IMR-90 (cell line): Measurements from ENCODE around the gene CTCF. TPM values are rescaled to one million over a fixed set of nuclear protein-coding genes. Genes with fewer than 3 reads are reported as not detected.

ENCODE experiments used
- ATAC-seq: fragments of 200-7000 bp; cut with Tn5 transposase; 2 replicates; pipeline ENCODE4 v1.9.1; 2020; ENCODE audit warnings: low read depth, mild to moderate bottlenecking, moderate library complexity
- BruUV-seq: library from RNA; stranded (reverse); fragments of 400-500 nt; replicated peaks from 2 replicates; lab custom pipeline; 2021; lab: Mats Ljungman, UMichigan
- CTCF ChIA-PET: fragments of 300-600 bp; formaldehyde crosslinking; extraction: SDS; loops from one replicate; lab custom pipeline; 2021; ENCODE audit warnings: antibody characterized with exemption; lab: Yijun Ruan, JAX
- POLR2A ChIA-PET: fragments of 300-600 bp; sonication (Branson Sonifier 250); formaldehyde crosslinking; loops from one replicate; lab custom pipeline; 2022; ENCODE audit warnings: antibody characterized with exemption; ENCODE audit not compliant: unreplicated experiment; lab: Charles Lee
- DNase-seq: peaks from one replicate; pipeline ENCODE4 v3.0.0; 2013
- H2AFZ ChIP-seq: replicated peaks from 2 replicates; pipeline ENCODE3; 2013; ENCODE audit warnings: low read length, mild to moderate bottlenecking; ENCODE audit not compliant: poor library complexity
- H2AK5ac ChIP-seq: 2 replicates; pipeline ENCODE4 v1.6.1; 2013; ENCODE audit warnings: low read depth, low read length, inconsistent platforms
- H2AK9ac ChIP-seq: replicated peaks from 2 replicates; pipeline ENCODE3; 2013; ENCODE audit warnings: mild to moderate bottlenecking, low read depth, low read length, moderate library complexity; ENCODE audit not compliant: poor library complexity
- H2BK120ac ChIP-seq: 2 replicates; pipeline ENCODE4 v1.6.1; 2013; ENCODE audit warnings: low read depth, low read length, inconsistent platforms
- H2BK15ac ChIP-seq: 3 replicates; pipeline ENCODE4 v1.6.1; 2013; ENCODE audit warnings: low read depth, low read length, inconsistent platforms
- H2BK20ac ChIP-seq: 2 replicates; pipeline ENCODE4 v1.6.1; 2013; ENCODE audit warnings: low read depth, mild to moderate bottlenecking, inconsistent platforms, low read length, moderate library complexity
- H2BK5ac ChIP-seq: 2 replicates; pipeline ENCODE4 v1.6.1; 2013; ENCODE audit warnings: mild to moderate bottlenecking, low read depth, low read length, inconsistent platforms; ENCODE audit not compliant: poor library complexity, severe bottlenecking
- H3K14ac ChIP-seq: replicated peaks from 2 replicates; pipeline ENCODE4 v1.6.1; 2013; ENCODE audit warnings: low read depth, low read length, inconsistent platforms
- H3K18ac ChIP-seq: 2 replicates; pipeline ENCODE4 v1.6.1; 2013; ENCODE audit warnings: low read depth, low read length, control low read depth
- H3K23ac ChIP-seq: 2 replicates; pipeline ENCODE4 v1.6.1; 2013; ENCODE audit warnings: low read depth, low read length, inconsistent platforms
- H3K27ac ChIP-seq: 2 replicates; pipeline ENCODE4 v1.5.1; 2013; ENCODE audit warnings: mild to moderate bottlenecking, control low read depth, low read length; ENCODE audit not compliant: insufficient read depth
- H3K27me3 ChIP-seq: 2 replicates; pipeline ENCODE4 v1.6.1; 2013; ENCODE audit warnings: low read length; ENCODE audit not compliant: control insufficient read depth, insufficient read depth
- H3K36me3 ChIP-seq: 2 replicates; pipeline ENCODE4 v1.6.1; 2013; ENCODE audit warnings: low read length, mixed read lengths; ENCODE audit not compliant: control insufficient read depth, insufficient read depth
- H3K4ac ChIP-seq: 2 replicates; pipeline ENCODE4 v1.6.1; 2013; ENCODE audit warnings: low read depth, low read length, inconsistent platforms
- H3K4me1 ChIP-seq: 2 replicates; pipeline ENCODE4 v1.6.1; 2013; ENCODE audit warnings: low read length, mixed read lengths; ENCODE audit not compliant: control insufficient read depth, insufficient read depth
- H3K4me2 ChIP-seq: 2 replicates; pipeline ENCODE4 v1.6.1; 2013; ENCODE audit warnings: low read depth, mild to moderate bottlenecking, control low read depth, low read length, moderate library complexity
- H3K4me3 ChIP-seq: 2 replicates; pipeline ENCODE4 v1.5.1; 2013; ENCODE audit warnings: low read depth, mild to moderate bottlenecking, control low read depth, low read length, moderate library complexity; ENCODE audit not compliant: insufficient read depth
- H3K56ac ChIP-seq: 2 replicates; pipeline ENCODE4 v1.6.1; 2013; ENCODE audit warnings: low read length, inconsistent platforms; ENCODE audit not compliant: insufficient read depth; ENCODE audit errors: extremely low read depth
- H3K79me1 ChIP-seq, 2 experiments: 2 replicates each; pipeline ENCODE4 v1.6.1; 2013; ENCODE audit warnings: low read length in 2 of 2, inconsistent platforms in 1 of 2, low read depth in 1 of 2
- H3K9ac ChIP-seq: 2 replicates; pipeline ENCODE4 v1.6.1; 2013; ENCODE audit warnings: low read depth, low read length, control low read depth
- H3K9me1 ChIP-seq: 2 replicates; pipeline ENCODE4 v1.6.1; 2013; ENCODE audit warnings: low read length, inconsistent platforms; ENCODE audit not compliant: insufficient read depth
- H3K9me3 ChIP-seq: 2 replicates; pipeline ENCODE4 v1.6.1; 2013; ENCODE audit warnings: low read length; ENCODE audit not compliant: control insufficient read depth, insufficient read depth
- H4K20me1 ChIP-seq: 2 replicates; pipeline ENCODE4 v1.6.1; 2013; ENCODE audit warnings: low read length, inconsistent platforms; ENCODE audit not compliant: insufficient read depth
- H4K5ac ChIP-seq: 2 replicates; pipeline ENCODE4 v1.6.1; 2013; ENCODE audit warnings: mild to moderate bottlenecking, low read depth, low read length, control low read depth
- H4K8ac ChIP-seq, 2 experiments: 2 replicates each; pipeline ENCODE4 v1.6.1; 2013; ENCODE audit warnings: low read depth in 2 of 2, low read length in 2 of 2, control low read depth in 1 of 2, inconsistent platforms in 1 of 2
- H4K91ac ChIP-seq: 2 replicates; pipeline ENCODE4 v1.6.1; 2013; ENCODE audit warnings: low read depth, low read length, inconsistent platforms; ENCODE audit not compliant: insufficient read depth
- FOS ChIP-seq: fragments of 150-350 bp; IDR thresholded peaks from 2 replicates; pipeline ENCODE4 v1.6.1; 2016; ENCODE audit warnings: low read depth, low read length
- MAFK ChIP-seq: IDR thresholded peaks from 2 replicates; pipeline ENCODE4 v1.6.1; 2012; ENCODE audit warnings: low read depth, low read length, improper control_type of control experiment
- NFE2L2 ChIP-seq: fragments of 150-350 bp; IDR thresholded peaks from 2 replicates; pipeline ENCODE4 v1.6.1; 2016; ENCODE audit warnings: low read depth, mild to moderate bottlenecking, low read length
- WGBS, 2 experiments: methylation state at CpG; one replicate each; pipeline versions ENCODE4 v1.1.5 to v1.1.7; 2013; ENCODE audit warnings: missing lambda C conversion rate in 2 of 2; ENCODE audit not compliant: insufficient read length in 1 of 2; ENCODE audit errors: extremely low coverage in 2 of 2; 5-methylcytosine and 5-hydroxymethylcytosine counted together
- dilution Hi-C: fragments of 300-500 bp; cut with HindIII; formaldehyde crosslinking; loops from one replicate; pipeline ENCODE4 v1.14.3; 2018; ENCODE audit warnings: low sequenced_read_pairs; ENCODE audit not compliant: unreplicated experiment
- in situ Hi-C: fragments of 300-500 bp; cut with MboI; formaldehyde crosslinking; loops from 3 replicates; pipeline ENCODE4 v1.14.3; 2019; ENCODE audit warnings: low sequenced_read_pairs, inconsistent platforms, mixed read lengths
- intact Hi-C: fragments of 100-400 bp; cut with micrococcal nuclease; formaldehyde crosslinking; loops from 2 replicates; pipeline ENCODE4 v1.10.0; 2022
- polyA plus RNA-seq, 3 experiments: library from polyadenylated mRNA; depleted of rRNA; stranded (reverse); fragments of >200 nt; gene quantifications; 2 replicates each; pipeline ENCODE4 v1.2.3, GENCODE V29; 2012; ENCODE audit warnings: low replicate concordance in 1 of 3
- total RNA-seq: library from RNA; depleted of rRNA; stranded (reverse); fragments of >200 nt; gene quantifications from 2 replicates; pipeline ENCODE4 v1.2.3, GENCODE V29; 2012
- TF ChIP-seq, protein P1 (sequence below): fragments of 150-350 bp; IDR thresholded peaks from 2 replicates; pipeline ENCODE4 v1.6.1; 2016; ENCODE audit warnings: low read depth, mild to moderate bottlenecking, low read length, moderate library complexity, borderline replicate concordance

CTCF gene
- total and polyA plus RNA-seq, 2 of the 4 experiments (the other 2 are of a cell fraction), result 16.1 to 22.8 TPM

DNA sequence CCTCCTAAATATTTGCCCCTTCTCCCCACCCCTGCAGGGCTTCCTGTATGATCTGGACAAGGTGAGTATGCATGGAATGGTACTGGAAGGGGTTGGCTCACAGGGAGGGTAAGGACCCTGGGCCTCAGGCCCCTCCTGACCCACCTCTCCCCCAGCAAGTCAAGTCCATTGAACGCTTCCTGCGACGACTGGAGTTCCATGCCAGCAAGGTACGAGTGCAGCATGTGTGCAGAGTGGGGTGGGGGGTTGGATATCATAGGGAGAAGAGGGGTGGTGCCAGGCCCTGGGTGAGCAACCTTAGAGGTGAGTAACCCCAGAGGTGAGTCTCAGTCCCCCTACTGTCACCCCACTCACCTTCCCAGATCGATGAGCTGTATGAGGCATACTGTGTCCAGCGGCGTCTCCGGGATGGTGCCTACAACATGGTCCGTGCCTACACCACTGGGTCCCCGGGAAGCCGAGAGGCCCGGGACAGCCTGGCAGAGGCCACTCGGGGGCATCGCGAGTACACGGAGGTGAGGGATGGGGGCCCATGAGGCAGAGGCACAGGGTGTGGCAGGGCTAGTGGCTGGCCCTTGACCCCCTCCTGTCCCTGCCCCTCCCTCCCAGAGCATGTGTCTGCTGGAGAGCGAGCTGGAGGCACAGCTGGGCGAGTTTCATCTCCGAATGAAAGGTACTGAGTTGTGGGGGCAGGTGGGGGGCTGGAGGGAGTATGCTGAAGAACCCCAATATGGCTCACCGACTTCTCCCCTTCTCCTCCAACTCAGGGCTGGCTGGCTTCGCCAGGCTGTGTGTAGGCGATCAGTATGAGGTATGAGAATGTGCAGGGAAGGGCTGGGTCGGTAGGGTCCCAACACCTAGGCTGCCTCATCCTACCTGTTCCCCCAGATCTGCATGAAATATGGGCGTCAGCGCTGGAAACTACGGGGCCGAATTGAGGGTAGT lies 22.4 kb upstream of the CTCF start:
- H3K27me3 ChIP-seq, result no peaks in the 10 kb centered on the region
- H2AK5ac ChIP-seq, result no peak overlapping the region
- TF ChIP-seq MAFK (no peak), NFE2L2 (no peak), FOS (no peak)
- TF ChIP-seq, protein P1, sequence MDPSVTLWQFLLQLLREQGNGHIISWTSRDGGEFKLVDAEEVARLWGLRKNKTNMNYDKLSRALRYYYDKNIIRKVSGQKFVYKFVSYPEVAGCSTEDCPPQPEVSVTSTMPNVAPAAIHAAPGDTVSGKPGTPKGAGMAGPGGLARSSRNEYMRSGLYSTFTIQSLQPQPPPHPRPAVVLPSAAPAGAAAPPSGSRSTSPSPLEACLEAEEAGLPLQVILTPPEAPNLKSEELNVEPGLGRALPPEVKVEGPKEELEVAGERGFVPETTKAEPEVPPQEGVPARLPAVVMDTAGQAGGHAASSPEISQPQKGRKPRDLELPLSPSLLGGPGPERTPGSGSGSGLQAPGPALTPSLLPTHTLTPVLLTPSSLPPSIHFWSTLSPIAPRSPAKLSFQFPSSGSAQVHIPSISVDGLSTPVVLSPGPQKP, result no peak
- no peak overlapping the region for H4K8ac ChIP-seq
- H2BK15ac ChIP-seq, result no peak overlapping the region
- no peak overlapping the region for H3K4ac ChIP-seq
- DNase-seq (no peak), ATAC-seq (no peak)
- H2AK9ac ChIP-seq, result peak overlapping the region; percentile 34
- H3K14ac ChIP-seq, result no peak overlapping the region
- no peak overlapping the region for H3K9ac ChIP-seq
- no peak overlapping the region for H2AFZ ChIP-seq
- dilution Hi-C loops, result no loop called here
- peaks cover 59% of the 10 kb centered on the region for H3K36me3 ChIP-seq
- H3K27ac ChIP-seq, result no peak overlapping the region
- H3K4me2 ChIP-seq, result no peak overlapping the region
- CTCF ChIA-PET, result no interaction called here
- POLR2A ChIA-PET, result interaction anchor here (0.5 kb wide), 1 partner anchor 548 kb away, joined by 3 read pairs; no protein-coding TSS in a partner anchor
- intact Hi-C loops, result no loop called here
- no peak overlapping the region for H3K56ac ChIP-seq
- H4K5ac ChIP-seq, result no peak overlapping the region
- no peak overlapping the region for H4K91ac ChIP-seq
- in situ Hi-C loops, result loop anchor here (25.0 kb wide), 1 partner anchor 397 kb away; the partner anchor contains the start of genes CTRL, LCAT and PSMB10
- no peak overlapping the region for H2BK120ac ChIP-seq
- peaks cover 23% of the 10 kb centered on the region for H3K9me1 ChIP-seq
- no peak overlapping the region for H3K4me3 ChIP-seq
- H3K9me3 ChIP-seq, result no peaks in the 10 kb centered on the region
- no peak overlapping the region for H2BK5ac ChIP-seq
- H3K23ac ChIP-seq, result peak overlapping the region; percentile 42; the same call in 1 of the 2 replicates
- no peak overlapping the region for H2BK20ac ChIP-seq
- no peak overlapping the region for H3K18ac ChIP-seq
- H4K20me1 ChIP-seq, result peaks cover 87% of the 10 kb centered on the region
- 87% methylated on average over 5 of the region's 27 CpGs; no CpG with 5 or more reads in 1 of the 2 experiments for WGBS, 2 experiments
- no TSS peak for BruUV-seq
- peaks cover 24 to 84% of the 10 kb centered on the region in 2 experiments for H3K79me1 ChIP-seq
- H3K4me1 ChIP-seq, result peaks cover 12% of the 10 kb centered on the region
